ENCODE results near the gene HES3.
"Not testable (repeated sequence)": the region's sequence is repeated elsewhere in the genome, so short reads cannot be mapped to it uniquely, and the experiment has no call there.

Gene HES3

DNA sequence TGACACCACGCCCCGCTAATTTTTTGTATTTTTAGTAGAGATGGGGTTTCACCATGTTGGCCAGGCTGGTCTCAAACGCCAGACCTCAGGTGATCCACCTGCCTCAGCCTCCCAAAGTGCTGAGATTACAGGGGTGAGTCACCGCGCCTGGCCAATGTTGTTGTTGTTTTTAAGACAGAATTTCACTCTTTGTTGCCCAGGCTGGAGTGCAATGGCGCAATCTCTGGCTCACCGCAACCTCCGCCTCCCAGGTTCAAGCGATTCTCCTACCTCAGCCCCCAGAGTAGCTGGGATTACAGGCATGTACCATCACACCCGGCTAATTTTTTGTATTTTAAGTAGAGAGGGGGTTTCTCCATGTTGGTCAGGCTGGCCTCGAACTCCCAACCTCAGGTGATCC, 24.3 kb upstream of the HES3 start:
- not testable (repeated sequence) for DNase-seq (ENCODE audit: low spot score)

GRCh38 chr1:6220236-6220635, 23.7 kb upstream of the HES3 start:
- no peak for DNase-seq (ENCODE audit: low spot score)

- DNase-seq (ENCODE audit: low spot score), result no peak
Observed at GRCh38 chr1:6221210-6221784, 22.7 kb upstream of the HES3 start.

DNA sequence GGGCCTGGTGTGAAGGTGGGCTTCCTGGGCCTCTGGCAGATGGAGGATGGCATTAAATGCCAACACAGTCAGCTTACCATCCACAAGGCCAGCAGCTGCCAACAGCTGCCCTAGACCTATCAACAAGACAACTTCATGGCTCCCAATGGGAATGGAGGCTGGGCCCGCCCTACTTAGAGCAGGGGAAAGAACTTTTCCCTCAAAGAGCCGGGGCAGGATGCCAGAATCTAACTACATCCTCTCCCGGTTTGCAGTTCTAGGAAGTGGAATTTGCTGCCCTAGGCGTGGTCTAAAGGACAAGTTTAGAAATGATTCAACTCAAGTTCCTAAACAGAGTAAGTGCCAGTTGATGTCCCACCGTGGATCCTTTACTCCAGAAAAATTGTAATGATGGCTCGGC, 21.3 kb upstream of the HES3 start:
- DNase-seq (ENCODE audit: low spot score), result no peak

GRCh38 chr1:6223617-6224016, 20.4 kb upstream of the HES3 start:
- DNase-seq (ENCODE audit: low spot score), result no peak

- DNase-seq (ENCODE audit: low spot score), result peak; percentile 33
Observed at GRCh38 chr1:6224718-6225117, 19.3 kb upstream of the HES3 start.

GRCh38 chr1:6225651-6226050, 18.3 kb upstream of the HES3 start:
- no peak for DNase-seq (ENCODE audit: low spot score)

DNA sequence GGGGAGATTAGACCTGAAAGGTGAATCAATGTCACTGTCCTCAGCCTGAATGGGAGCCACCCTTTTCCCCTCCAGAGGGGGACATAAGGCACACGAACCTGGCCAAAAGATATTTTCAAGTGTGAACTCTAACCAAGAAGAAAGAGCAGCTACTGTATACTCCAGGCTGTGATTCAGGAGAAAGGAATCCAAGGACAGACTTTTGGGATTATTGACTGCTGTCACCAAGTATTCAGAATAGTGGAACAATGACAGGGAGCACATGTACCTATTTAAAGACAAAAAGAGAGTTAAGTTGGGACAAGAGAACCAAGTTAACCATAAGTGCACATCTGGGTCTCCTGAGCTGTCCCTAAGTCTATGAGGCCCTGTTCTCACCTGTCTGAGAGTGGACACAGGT, 10.6 kb upstream of the HES3 start:
- no peak for DNase-seq (ENCODE audit: low spot score)

DNA sequence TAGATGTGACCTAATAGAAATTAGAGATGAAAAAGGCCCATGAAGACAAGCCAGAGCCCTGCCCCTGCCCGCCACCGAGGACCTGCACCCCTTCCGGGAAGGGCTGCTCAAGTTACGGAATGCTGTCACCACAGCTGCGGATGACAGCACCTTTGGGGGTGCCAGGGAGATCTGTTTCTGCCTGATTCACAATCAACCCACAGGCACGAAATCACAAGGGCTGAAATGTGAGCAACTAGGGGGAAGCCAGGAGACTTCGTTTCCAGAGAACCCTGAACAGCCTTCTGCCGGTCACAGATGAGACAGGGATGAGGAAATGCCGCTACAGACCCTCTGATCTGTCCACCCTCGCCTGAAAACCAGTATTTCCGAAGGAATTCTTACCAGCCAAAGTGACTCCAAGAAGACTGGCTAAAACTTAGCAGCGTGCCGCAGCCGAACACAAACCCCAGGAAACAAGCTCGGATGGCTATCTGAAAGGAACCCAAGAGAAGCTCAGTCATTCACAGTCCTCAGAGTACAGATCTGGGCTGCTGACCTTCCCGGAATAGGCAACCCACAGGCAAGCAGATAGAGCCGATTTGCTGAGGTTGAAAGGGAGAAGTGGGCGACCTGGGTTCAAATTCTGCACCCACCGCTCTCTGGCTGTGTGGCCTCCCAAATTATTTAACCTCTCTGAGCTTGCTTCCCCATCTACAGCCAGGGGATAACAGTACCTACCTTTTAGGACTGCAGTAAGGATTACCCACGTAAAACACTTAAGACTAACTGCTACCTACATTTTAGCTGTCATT, 9.3 kb upstream of the HES3 start:
- DNase-seq (ENCODE audit: low spot score), result peak; percentile 42

DNA sequence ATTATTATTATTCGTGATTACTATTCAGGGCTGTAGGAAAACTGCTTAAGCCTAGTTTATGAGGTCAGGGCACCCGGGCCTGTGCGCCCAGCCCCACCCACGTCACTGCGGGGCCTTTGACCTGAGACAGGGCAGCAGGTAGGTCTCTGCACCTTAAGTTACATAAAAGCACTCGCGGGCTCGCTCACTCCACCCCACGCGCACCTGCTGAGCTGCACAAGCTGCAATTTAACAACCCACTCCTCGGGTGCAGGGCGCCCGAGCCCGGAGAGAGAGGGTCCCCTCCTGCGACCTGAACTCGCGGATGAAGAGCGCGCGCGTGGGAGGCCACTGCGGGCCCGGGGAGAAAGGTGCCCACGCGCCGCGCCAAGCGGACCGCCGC, 8.7 kb upstream of the HES3 start:
- no peak for DNase-seq (ENCODE audit: low spot score)

DNA sequence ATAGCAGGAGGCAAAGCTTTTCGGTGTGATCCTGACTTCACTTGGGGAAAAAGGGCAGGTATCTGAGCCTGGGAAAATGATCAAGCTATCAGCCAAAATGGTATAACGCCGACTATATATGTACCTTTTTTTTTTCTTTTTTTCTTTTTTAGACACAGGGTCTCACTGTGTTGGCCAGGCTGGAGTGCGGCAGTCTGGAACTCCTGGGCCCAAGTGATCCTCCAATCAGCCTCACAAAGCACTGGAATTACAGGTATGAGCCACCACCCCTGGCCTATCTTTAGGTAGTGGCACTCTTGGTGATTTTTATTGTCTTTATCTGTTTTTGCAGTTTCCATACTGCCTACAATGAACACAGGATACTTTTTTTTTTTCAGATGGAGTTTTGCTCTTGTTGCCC, 6.9 kb upstream of the HES3 start:
- no peak for DNase-seq (ENCODE audit: low spot score)

DNA sequence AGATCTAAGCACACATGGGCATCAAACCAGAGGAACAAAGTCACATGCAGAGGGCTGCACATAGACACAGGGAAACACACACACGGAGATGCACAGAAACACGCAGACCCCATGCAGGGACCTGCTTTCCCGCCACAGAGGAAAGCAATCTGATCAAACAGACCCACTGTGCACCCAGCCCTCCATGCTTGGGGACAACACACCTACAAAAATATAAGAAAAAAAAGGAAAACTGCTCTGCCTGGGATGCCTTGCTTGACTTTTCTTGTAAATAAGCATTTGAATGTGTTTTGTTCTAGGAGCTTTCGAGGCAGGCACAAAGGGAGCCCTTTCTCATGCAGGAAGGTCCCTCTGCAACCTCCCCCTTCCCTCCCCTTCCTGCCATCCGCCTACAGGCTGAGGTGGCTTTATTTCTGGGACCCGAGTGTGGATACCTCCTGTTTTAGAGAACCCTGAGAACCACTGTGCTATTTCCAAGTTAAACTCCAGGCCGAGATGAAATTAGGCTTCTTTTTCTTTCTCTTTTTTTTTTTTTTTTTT, 4.7 kb upstream of the HES3 start:
- DNase-seq (ENCODE audit: low spot score), result no peak

GRCh38 chr1:6239950-6240768, 3.8 kb upstream of the HES3 start:
- DNase-seq (ENCODE audit: low spot score), result no peak

DNA sequence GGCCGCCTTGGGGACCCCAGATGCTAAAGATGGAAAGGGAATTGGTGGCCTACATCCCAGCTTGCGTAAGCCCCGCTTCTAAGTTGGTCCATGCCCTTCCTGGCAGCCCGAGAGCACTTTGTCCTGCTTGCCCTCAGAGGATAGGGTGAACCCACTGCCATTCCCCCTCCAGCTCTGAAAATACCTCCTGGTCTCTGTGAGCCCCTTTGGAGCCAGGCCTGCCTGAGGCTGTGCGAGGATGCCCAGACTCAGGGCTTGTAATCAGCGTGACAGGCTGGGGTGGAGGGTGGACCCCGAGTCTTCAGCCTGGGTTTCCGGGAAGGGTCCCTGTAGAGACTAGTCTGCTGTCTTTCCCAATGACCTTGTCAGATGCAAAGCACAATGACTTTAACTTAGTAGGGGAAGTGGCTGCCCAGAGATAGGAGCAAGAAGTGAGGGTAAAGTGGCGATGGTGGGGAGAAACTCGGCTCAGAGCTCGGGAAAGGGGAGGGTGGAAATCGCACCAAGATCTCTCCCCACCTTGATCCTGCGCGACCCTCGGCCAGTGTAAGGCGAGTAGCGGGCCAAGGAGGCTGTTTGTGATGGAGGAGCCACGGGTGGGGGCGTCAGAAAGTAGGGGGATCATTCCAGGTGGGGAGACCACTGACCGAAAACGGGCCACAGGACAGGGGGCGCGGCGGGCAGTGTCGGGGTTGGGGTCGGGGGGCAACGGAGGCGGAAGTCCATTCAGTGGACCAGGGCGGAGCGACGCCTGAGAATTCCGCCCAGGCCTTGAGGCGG, 2.7 kb upstream of the HES3 start:
- no peak for DNase-seq (ENCODE audit: low spot score)

GRCh38 chr1:6241887-6242740, 1.9 kb upstream of the HES3 start:
- DNase-seq (ENCODE audit: low spot score), result no peak

GRCh38 chr1:6243053-6243834, 735 bp upstream of the HES3 start:
- DNase-seq (ENCODE audit: low spot score), result no peak

DNA sequence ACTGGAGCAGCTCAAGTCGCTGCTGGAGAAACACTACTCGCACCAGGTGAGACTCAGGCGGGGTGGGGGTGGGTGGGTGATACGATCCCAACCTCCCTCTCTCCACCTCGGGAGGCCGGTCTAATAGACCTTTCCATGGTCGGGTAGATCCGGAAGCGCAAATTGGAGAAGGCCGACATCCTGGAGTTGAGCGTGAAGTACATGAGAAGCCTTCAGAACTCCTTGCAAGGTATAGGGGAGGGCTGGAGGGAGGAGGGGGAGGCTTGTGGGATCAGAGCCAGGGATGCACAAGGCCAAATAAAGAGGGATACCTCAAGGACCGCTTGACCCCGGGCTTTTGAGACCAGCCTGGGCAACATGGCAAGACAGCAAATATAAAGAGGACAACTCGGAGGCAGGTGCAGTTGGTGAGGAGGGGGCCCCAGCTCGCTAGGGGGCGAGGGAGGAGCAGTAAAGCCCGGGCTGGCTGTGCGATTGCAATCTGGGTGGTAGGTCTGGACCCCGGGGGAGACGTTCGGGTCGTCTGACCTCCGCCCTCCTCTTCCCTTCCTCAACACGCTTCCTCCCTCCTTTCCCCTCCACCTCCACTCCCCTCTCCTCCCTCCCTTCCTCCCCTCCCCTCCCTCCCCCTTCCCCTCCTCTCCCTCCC, 546 bp downstream of the HES3 start:
- DNase-seq (ENCODE audit: low spot score), result no peak

- peak; percentile 74 for DNase-seq (ENCODE audit: low spot score)
Observed at GRCh38 chr1:6245086-6245868, 1.3 kb downstream of the HES3 start.
